22Rv1 (cell line): ENCODE results near the gene DDC.

Experiments
- ZFX ChIP-seq: fragments of 450-650 bp; IDR thresholded peaks from 2 replicates; pipeline ENCODE4 v1.6.1; 2017; ENCODE audit warnings: antibody characterized with exemption, borderline replicate concordance
- TF ChIP-seq, protein P1 (sequence below): fragments of 450-650 bp; IDR thresholded peaks from 2 replicates; pipeline ENCODE4 v1.5.1; 2017; ENCODE audit warnings: mild to moderate bottlenecking

DNA sequence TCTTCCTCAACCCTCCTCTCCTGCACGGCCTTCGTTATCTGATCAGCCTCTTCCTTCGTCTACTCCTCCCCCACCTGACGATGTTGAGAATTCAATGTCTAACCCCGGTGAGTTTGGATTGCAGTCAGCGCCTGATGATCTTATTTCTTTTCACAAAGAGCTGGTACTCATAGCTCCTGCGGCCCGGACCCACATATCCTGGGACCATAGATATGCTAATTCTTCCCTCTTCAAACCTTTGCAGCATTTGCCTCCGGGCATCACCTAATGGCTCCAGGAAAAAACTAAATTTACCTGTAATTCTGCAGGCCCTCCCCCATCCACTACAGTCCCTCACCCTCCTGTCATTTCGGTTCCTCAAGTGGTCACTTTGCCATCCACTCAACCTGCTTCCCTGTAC, 12.4 kb upstream of the DDC start:
- TF ChIP-seq, protein P1, sequence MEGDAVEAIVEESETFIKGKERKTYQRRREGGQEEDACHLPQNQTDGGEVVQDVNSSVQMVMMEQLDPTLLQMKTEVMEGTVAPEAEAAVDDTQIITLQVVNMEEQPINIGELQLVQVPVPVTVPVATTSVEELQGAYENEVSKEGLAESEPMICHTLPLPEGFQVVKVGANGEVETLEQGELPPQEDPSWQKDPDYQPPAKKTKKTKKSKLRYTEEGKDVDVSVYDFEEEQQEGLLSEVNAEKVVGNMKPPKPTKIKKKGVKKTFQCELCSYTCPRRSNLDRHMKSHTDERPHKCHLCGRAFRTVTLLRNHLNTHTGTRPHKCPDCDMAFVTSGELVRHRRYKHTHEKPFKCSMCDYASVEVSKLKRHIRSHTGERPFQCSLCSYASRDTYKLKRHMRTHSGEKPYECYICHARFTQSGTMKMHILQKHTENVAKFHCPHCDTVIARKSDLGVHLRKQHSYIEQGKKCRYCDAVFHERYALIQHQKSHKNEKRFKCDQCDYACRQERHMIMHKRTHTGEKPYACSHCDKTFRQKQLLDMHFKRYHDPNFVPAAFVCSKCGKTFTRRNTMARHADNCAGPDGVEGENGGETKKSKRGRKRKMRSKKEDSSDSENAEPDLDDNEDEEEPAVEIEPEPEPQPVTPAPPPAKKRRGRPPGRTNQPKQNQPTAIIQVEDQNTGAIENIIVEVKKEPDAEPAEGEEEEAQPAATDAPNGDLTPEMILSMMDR: no peak
- no peak for TF ChIP-seq ZFX
